GM19193 (cell line): Measurements from ENCODE around the gene COMT.

Experiments
- POLR2A ChIP-seq: IDR thresholded peaks from 4 replicates; pipeline ENCODE4 v1.6.1; 2011; ENCODE audit not compliant: insufficient read depth, insufficient read length; ENCODE audit errors: extremely low read depth

Gene COMT

GRCh38 chr22:19974935-19975706, 33.5 kb downstream of the COMT start:
- no peak for TF ChIP-seq POLR2A

- TF ChIP-seq POLR2A, result no peak
These were observed 34.1 kb downstream of the COMT start for GRCh38 chr22:19975707-19976035.

DNA sequence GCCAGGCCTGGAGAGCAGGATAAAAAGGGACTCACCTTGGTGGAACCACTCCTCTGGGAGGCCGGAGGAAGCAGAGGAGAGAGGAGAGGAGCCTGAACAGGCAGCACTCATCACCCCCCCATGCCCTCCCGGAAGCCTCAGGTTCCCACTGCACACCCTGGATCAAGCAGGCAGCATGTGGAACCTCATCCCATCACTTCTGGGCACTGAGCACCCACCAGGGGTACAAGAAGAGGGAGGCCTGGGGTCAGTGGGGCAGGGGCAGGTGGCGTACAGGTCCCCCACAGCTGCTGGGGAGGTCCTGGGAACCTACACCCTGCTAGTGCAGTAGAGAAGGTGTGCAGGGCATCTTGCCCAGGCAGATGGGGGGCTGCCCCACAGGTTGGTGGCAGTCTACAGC, 35.1 kb downstream of the COMT start:
- TF ChIP-seq POLR2A, result no peak

DNA sequence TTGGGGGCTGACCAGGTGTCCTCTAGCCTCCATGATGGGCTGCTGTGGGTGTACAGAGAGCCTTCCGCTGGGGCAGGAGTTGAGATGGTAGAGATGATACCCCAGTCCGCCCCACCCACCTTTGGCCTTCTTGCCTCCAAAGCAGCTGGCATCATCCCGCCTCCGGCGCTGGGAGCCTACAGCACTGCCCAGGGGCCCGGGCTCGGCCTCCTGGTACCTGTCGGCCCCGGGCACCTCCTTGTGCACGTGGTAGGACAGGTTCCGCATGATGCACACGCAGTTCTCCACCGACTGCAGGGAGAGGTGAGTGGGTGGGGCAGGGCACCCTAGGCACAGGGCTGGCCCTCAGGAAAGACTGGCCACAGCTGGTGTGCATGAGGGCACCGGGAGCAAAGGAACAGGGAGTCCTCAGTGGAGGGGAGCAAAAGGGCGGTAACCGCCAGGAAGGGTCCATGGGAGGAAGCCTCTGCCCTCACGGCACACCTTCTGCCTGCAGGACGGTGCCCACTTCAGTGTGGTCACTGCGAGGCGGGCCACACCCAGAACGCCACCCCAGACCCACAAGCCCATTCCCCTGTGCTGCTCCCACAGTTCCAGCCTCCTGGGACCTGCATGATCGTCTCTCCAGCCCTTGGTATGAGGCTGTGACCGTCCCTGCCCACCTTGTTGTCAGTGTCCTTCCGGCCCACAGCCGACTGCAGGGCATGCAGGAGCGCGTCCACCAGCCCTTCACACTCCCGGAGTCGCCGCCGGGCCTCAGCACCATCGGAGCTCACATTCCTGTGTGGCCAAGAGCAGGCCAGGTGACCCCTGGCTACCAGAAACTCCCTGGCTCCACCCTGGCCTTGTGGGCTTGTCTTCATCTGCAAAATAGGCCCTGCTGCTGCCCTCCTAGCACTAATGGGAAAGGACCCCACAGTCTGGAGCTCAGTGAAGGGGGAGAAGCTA, 36.0 kb downstream of the COMT start:
- TF ChIP-seq POLR2A, result no peak

DNA sequence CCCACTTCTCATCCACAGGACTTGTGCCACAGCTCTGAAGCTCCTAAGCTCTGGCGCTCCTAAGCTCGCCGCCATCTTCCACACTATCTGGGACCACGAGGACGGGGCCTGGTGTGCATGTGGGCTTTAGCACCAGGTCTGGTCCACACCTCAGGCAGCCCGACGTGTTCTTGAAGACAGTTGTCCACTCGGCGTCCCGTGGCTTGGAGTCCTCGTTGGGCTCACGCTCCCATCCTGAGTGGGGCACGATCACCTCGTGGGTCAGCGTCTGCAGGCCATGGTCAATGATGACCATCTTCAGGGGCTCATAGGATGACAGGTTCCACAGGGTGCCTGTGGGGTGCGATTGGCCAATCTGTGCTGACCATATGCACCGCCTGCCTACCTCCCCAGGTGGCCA, 37.2 kb downstream of the COMT start:
- TF ChIP-seq POLR2A, result no peak

- no peak for TF ChIP-seq POLR2A
These were observed 38.3 kb downstream of the COMT start for GRCh38 chr22:19979712-19980493.

DNA sequence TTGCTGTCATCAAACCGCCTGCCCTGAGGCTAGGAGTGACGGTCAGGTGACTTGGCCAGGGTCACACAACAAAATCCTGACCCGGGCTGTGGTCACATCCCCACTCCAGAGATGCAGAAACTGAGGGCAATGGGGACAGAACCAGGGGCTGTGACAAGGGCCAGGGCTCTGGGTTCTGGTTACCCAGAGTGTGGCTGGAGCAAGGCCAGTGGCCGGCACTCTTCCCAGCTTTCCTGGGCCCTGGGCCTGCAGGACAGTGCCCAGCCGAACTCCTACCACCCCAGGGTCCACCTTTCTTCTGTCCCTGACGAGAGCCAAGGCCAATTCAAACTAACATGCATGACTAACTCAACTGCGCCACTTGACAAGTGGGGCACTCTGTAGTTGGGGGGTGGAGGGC, 39.2 kb downstream of the COMT start:
- TF ChIP-seq POLR2A, result no peak

DNA sequence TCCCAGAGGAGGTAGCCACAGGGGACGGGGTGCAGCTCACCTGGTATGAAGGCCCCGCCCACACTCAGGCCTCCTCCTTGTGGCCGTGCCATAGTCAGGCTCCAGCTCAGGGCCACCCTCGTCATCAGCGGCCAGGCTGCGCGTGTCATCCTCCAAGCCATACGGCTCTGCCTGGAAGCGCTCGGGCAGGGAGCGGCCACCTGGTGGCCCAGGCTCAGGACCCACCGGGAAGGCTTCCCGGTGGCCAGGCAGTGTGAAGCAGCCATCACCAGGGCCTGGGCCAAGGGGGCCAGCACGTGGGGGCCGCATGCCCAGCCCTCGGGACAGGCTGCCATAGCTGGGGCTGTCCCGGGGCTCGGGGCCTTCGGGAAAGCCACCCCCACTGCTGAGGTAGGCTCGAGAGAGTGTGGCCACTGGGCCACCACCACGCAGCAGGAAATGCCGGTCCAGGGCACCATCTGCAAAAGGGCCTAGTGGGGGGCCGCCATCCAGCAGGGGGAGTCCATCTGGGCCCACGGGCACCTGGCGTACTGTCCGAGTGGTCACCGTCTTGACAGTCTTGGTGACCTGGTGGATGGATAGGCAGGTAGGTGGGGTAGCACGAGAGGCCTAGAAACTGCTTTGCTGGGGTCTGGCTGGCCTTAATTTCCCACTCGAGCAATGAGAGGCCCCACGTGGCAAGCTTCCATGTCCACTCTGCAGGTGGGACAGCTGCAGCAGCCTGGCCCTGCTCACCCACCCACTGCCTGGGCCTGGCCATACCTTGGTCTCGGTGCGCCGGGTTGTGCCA, 39.8 kb downstream of the COMT start:
- TF ChIP-seq POLR2A, result no peak

GRCh38 chr22:19981961-19982920, 40.7 kb downstream of the COMT start:
- no peak for TF ChIP-seq POLR2A

DNA sequence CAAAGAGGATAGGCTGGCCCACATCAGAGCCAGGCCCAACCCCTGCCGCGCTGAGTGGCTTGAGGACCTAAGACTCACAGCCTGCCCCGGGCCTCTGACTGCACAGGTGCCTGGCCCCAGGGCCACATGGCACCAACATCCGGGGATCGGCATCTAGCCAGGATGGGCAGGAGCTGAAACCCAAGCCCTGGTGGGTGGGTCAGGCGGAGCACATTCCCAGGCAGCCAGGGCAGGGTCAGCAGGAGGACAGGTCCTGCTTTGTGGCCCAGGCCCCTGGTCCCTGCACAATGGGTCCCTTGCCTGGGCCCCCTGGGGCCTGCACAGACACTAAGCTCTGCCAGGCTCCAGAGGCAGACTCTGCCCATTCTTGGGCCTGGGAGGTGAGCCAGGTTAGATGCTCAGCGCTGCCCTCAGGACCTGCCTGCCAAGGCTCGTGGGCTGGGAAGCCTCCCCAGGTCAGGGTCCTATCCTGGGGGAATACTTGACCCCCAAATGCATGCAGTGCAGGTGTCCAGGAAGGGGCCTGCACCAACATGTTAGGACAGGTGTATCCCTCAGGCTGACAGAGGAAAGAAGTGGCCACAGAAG, 41.5 kb downstream of the COMT start:
- no peak for TF ChIP-seq POLR2A

DNA sequence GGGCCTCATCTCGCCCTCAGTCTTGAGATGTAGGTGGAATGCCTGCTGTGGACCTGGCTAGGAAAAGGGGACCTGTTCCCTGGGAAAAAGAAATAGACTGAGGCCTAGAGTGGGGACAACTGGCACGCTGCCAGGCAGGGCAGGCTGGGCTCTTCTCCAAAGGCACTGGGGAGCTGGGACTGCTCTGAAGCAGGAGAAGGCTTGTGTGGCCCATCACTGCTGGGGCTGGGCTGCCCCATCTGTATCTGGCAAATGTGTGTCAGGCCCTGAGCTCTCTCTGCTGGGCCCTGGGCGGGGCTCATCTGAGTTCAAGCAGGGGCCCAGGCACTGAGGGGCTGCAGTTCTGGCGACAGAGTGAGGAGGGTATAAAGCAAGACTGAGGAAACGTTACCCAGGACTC, 42.2 kb downstream of the COMT start:
- no peak for TF ChIP-seq POLR2A

- TF ChIP-seq POLR2A, result no peak
These were observed 42.7 kb downstream of the COMT start for GRCh38 chr22:19984201-19984753.
